CD4-positive, alpha-beta T cell treated with Interleukin-12 subunit alpha and Interleukin-12 subunit beta, for 1 hour (primary cell): Measurements from ENCODE around the gene RAD51C.
"Not testable (repeated sequence)": the region's sequence is repeated elsewhere in the genome, so short reads cannot be mapped to it uniquely, and the experiment has no call there.

ENCODE experiments used
- DNase-seq: peaks from one replicate; pipeline ENCODE4 v3.0.0-alpha.2; 2020

Gene RAD51C

GRCh38 chr17:58684462-58684861, 7.9 kb upstream of the RAD51C start:
- not testable (repeated sequence) for DNase-seq

- no peak for DNase-seq
Observed at GRCh38 chr17:58686980-58687379, 5.4 kb upstream of the RAD51C start.

DNA sequence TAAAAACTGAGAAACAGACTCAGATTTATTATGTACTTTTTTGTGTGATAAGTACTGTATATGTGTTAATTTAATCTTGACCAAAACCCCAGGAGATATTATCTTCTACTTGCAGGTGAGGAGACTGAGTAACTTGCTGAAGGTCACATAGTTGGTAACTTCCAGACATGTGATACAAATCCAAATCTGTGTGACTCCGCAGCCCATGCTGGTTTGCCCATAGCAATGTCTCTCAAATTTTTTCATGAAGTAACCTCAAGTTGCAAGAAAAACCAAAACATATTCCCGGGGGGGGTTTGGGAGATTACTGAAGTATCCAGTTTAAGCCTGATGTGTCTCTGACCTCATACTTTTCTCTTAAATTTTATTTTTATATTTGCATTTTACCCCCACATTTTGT, 3.9 kb upstream of the RAD51C start:
- DNase-seq: no peak

- DNase-seq: not testable (repeated sequence)
Observed at GRCh38 chr17:58690033-58690432, 2.4 kb upstream of the RAD51C start.

GRCh38 chr17:58691701-58692238, 632 bp upstream of the RAD51C start, which contains the start of gene TEX14:
TSS of gene TEX14 (minus strand) at chr17:58692045. CDS start at chr17:58652001, 40,044 bp downstream.
- DNase-seq: no peak

- DNase-seq: no peak
Observed at GRCh38 chr17:58693208-58693607, 806 bp downstream of the RAD51C start.

DNA sequence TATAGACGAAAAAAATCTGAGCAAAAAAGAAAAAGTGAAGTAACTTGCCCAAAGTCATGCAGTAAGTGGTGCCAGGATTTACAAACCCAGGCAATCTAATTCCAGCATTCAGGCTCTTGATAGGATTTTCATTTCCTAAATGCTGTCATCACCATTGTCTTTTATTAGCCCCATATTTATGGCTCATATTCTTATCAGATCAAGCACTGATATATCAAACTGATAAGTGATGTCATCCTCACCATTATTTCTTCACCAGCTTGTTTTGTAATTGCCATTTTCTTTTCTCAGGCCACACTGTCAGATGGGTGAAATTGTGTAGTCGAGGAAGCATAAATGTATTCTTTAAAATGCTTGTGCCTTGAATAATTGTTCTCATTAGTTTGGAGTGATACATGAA, 1.3 kb downstream of the RAD51C start:
- no peak for DNase-seq

GRCh38 chr17:58694302-58694701, 1.9 kb downstream of the RAD51C start:
- DNase-seq: no peak

DNA sequence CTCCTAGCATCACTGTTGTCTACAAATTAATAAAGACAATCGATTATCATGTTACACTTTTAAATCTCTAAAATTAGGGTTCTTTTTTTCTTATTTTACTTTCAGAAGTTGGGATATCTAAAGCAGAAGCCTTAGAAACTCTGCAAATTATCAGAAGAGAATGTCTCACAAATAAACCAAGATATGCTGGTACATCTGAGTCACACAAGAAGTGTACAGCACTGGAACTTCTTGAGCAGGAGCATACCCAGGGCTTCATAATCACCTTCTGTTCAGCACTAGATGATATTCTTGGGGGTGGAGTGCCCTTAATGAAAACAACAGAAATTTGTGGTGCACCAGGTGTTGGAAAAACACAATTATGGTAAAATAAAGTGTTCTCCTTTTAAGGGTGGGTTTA, 2.4 kb downstream of the RAD51C start:
- DNase-seq: no peak

- DNase-seq: no peak
Observed at GRCh38 chr17:58699771-58700170, 7.4 kb downstream of the RAD51C start.

- no peak for DNase-seq
Observed at GRCh38 chr17:58702045-58702476, 9.7 kb downstream of the RAD51C start.

DNA sequence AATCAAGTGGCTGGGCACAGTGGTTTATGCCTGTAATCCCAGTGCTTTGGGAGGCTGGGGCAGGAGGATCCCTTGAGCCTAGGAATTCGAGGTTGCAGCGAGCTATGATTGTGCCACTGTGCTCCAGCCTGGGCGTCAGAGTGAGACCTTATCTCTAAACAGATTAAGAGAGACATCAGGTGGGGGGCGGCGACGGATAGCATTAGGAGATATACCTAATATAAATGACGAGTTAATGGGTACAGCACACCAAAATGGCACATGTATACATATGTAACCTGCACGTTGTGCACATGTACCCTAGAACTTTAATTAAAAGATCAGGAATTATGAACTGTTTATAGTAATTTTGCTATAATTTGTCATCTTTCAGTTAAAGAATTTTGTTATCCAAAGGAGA, 10.3 kb downstream of the RAD51C start:
- DNase-seq: no peak

GRCh38 chr17:58703137-58703915, 10.9 kb downstream of the RAD51C start:
- no peak for DNase-seq

DNA sequence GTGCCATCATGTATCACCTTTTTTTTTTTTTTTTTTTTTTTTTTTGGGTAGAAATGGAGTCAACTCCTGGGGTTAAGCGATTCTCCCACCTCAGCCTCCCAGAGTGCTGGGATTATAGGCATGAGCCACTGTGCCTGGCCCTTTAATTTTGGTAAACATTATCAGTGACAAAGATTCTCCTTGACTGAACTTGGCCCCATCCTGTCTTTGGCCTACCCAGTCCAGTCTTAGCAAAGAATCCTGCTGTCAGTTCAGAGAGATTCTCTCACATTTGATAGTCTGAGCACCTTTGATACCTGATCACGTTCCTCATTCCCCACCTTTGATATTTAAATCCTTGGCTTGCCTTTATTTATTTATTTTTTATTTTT, 11.5 kb downstream of the RAD51C start:
- no peak for DNase-seq

DNA sequence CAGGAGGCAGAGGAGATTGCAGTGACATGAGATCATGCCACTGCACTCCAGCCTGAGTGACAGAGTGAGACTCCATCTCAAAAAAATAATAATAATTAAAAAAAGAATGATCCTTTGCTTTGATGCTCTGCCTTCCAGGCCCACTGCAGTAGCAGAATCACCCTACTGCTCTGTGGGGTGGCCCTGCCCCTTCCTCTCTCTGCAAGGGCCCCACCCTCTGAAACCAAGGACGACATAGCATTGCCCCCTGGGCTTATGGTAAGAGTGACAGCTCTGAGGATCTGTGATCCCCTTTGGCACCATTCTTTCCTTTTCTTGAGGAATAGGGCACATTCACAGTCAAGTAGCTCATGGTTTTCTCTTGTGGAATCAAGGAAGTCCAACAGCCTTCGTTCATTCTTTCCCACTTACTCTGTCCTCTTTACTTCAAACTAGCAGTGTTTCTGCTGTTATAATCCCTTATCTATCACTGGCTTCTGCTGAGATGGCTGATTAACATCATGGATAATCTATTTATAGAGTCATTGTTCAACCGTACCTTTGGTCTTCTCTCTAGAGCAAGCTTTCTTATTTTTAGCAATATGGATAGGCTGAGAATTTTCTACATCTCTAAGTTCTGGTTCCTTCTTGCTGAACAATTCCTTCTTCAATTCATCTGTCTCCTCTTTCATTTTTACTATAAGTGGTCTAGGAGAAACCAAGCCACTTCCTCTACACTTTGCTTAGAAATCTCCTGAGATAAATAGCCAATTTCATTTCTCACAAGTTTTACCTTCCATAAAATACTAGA, 14.1 kb downstream of the RAD51C start:
- no peak for DNase-seq

GRCh38 chr17:58710948-58711552, 18.6 kb downstream of the RAD51C start:
- DNase-seq: peak; percentile 55

GRCh38 chr17:58722274-58722673, 29.9 kb downstream of the RAD51C start:
- DNase-seq: no peak

DNA sequence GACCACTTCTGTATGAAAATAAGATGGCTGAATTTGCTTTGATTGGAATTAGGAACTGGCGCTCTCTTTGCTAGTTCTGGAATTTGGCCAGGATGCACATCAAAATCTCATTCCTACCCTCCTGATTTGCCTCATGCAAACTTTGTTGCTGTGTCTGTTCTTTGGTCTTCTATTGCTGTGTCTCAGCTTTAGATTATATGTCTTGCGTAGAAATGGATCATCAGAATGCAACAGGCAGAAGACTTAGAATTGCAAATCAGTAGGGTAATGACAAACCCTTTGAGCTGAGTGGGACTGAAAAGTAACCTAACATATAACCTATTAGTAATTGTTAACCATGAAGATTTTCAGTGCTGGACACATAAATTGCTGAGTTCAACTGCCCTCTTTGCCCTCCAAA, 30.3 kb downstream of the RAD51C start:
- no peak for DNase-seq

GRCh38 chr17:58728798-58729197, 36.4 kb downstream of the RAD51C start:
- DNase-seq: no peak

DNA sequence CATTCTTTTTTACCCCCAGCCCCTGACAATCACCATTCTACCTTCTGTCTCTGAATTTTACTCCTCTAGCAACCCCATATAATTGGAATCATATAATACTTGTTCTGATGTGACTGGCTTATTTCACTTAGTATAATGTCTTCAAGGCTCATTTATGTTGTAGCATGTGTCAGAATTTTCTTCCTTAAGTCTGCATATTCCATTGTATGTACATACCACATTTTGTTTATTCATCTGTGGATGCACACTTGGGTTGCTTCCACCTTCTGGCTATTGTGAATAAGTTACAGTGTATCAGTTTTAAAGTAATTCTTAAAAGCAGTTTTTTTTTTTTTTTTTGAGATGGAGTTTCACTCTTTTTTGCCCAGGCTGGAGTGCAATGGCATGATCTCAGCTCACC, 38.5 kb downstream of the RAD51C start:
- DNase-seq: no peak

DNA sequence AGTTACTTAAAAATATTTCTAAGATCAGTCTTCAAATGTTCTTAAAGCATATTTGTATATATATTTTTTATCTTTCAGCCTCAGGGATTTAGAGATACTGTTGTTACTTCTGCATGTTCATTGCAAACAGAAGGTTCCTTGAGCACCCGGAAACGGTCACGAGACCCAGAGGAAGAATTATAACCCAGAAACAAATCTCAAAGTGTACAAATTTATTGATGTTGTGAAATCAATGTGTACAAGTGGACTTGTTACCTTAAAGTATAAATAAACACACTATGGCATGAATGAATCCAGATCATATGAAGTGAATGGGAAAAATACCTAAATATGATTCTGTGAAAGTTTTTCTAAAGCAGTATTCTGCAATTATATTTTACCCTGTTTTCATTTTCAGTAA, 41.6 kb downstream of the RAD51C start:
- no peak for DNase-seq

DNA sequence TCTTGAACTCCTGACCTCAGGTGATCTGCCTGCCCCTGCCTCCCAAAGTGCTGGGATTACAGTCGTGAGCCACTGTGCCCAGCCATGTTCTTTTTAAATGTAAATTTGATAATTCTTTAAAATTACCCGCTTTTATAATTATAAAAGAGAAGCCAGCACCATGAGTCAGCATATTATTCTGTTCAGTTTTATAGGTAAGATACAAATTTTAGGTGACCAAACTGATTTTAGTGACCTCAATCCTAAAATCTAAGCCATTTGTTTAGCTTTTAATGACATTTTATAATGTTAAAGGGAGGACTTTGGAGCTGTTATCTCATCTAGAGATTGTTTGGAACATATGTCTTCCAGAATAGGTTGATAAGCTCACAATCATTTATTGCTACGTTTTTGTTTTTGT, 42.4 kb downstream of the RAD51C start:
- DNase-seq: no peak

- no peak for DNase-seq
Observed at GRCh38 chr17:58741121-58741625, 48.8 kb downstream of the RAD51C start.
